GM12865 (cell line): ENCODE results near the gene PGGHG.
A peak's percentile ranks its signal among the peaks of the same experiment; 100 is the strongest.
"Not testable (repeated sequence)": the region's sequence is repeated elsewhere in the genome, so short reads cannot be mapped to it uniquely, and the experiment has no call there.

Experiments
- DNase-seq: peaks from one replicate; pipeline ENCODE4 v3.0.0; 2010; ENCODE audit warnings: low read depth
- H3K4me3 ChIP-seq: 2 replicates; pipeline ENCODE4 v1.5.1; 2011; ENCODE audit warnings: mild to moderate bottlenecking, low read depth, low read length, control low read depth
- CTCF ChIP-seq: IDR thresholded peaks from 2 replicates; pipeline ENCODE4 v1.5.1; 2011; ENCODE audit warnings: low read length, control low read depth, low read depth, inconsistent platforms; ENCODE audit not compliant: insufficient read depth; ENCODE audit errors: missing control alignments

The PGGHG gene

GRCh38 chr11:312092-312816, 23.3 kb downstream of the PGGHG start:
- no peak for TF ChIP-seq CTCF
- peak overlapping the region; percentile 74 for H3K4me3 ChIP-seq
- no peak for DNase-seq

DNA sequence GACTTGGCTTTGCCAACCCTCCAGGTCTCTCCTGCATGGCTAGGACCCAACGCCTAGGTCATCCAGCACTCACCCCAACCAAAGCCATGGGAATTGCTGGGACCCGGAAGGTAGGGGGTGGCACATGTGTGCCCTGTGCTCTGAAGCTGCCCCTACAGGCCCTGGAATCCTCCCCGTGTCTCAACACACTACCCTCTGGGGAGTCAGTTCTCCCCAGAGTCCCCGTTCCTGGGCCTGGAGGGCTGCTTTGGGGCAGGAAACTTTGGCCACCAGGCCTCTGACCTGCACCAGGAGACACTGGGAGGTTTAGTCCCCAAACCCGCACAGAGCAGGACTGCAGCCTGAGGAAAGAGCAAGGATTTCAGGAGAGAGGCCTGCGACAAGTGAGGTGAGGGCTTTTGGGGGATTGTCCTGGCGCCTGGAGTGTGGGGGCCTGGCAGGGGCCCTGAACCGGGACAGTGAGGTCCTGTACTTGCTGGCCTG, 24.4 kb downstream of the PGGHG start:
- H3K4me3 ChIP-seq: peak overlapping the region; percentile 74
- peak; percentile 54 for DNase-seq
- no peak for TF ChIP-seq CTCF

DNA sequence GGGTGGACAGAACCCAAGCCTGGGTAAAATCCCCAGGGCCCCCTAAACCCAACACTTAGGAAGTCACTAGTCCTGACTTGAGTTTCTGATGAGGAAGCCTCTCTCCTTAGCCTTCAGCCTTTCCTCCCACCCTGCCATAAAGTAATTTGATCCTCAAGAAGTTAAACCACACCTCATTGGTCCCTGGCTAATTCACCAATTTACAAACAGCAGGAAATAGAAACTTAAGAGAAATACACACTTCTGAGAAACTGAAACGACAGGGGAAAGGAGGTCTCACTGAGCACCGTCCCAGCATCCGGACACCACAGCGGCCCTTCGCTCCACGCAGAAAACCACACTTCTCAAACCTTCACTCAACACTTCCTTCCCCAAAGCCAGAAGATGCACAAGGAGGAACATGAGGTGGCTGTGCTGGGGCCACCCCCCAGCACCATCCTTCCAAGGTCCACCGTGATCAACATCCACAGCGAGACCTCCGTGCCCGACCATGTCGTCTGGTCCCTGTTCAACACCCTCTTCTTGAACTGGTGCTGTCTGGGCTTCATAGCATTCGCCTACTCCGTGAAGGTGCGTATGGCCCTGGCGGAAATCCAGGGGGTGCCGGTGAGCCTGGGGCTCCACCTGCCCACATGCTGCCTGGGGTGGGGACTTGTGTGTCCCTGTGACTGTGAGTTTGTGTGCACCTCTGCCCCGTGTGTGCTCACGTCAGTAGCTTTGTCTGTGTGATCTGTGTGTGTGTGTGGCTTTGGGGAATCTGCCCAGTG, 25.0 kb downstream of the PGGHG start, which contains the start of gene IFITM1:
Gene IFITM1 (plus strand): TSS at position 254 of the 767 bp plus-strand sequence. CDS start 131 bp downstream, at position 385.
- TF ChIP-seq CTCF: no peak
- H3K4me3 ChIP-seq: peak within 1 kb of the TSS; percentile 74
- peak; percentile 94 for DNase-seq

DNA sequence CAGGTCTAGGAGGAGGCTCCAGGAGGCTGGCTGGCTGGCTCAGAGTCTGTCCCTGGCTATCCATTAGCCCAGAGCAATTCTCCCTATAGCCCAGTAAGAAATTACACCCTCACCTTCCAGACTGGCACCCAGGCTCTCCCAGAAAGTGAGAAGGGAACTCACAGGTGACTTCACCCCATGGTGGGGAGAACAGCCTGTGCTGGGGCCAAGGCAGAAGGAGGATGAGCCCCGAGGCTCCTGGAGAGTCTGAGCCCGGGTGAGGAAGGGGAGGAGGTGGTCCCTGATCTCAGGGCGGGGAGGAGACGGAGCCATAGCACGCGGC, 25.6 kb downstream of the PGGHG start:
- not testable (repeated sequence) for DNase-seq
- peak overlapping the region; percentile 74 for H3K4me3 ChIP-seq

DNA sequence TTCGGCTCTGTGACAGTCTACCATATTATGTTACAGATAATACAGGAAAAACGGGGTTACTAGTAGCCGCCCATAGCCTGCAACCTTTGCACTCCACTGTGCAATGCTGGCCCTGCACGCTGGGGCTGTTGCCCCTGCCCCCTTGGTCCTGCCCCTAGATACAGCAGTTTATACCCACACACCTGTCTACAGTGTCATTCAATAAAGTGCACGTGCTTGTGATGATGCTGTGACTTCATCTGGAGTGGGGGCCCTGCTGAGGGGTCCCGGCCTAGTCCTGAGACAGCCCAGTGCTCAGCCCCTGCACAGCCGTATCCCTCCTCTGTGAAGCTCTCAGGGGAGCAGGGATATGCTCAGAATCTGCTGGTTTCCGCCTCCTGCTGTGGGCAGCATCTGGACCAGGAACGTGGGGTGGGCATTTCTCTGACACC, 26.1 kb downstream of the PGGHG start:
- H3K4me3 ChIP-seq: peak overlapping the region; percentile 74
- no peak for TF ChIP-seq CTCF
- no peak for DNase-seq

DNA sequence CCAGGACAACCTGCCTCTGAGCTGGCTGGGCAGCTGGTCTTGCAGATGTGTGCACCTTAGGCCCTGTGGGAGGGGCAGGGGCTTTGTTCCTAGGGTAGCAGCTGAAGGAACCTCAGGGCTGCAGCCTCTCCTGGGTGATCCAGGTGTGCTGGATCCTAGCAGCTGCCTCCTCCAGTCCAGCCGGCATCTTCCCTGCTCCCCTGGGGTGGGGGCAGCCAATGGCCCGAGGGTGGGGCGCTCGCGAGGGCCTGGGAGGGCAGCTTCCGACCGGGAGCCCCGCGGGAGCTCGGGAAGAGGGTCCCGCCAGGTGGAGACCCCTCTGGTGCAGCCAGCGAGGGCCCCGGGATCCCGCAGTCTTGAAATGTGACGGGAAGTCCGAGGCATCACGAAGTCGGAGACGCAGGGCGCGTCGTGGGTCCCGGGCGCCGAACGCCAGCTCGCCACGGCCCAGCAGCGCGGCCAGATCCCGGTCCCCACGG, 26.6 kb downstream of the PGGHG start:
- TF ChIP-seq CTCF: no peak
- DNase-seq: no peak
- H3K4me3 ChIP-seq: peak overlapping the region; percentile 74

DNA sequence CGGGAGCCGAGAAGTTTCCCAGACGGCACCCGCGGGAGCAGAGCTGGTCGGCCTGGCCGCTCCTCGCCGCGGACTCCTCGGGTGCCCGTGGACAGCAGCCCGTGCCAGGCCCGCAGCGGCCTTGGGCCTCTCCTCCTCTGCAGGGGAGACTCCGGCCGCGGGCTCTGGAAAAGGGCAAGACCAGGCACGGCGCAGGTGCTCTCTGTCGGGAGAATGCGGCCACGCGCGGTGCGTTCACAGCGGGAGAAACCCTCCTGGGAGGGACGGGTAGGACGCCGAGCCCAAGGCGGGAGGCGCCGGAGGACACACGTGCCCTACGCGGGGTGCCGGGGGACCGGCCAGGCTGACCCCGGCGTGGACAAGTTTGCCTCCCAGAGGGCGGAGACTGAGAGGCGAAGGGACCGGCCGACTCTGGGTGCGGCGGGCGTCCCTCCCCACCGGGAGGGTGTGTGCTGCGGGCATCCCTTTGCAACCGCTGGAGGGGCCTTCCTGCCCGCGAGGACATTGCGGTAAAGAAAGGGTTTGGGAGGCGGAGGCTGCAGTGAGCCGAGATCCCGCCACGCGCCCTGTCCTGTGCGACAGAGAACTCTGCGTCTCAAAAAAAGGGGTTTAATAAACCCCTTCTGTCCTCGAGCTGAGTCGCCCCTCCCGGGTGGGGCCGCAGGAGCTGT, 27.2 kb downstream of the PGGHG start:
- peak; percentile 10 for DNase-seq
- peak overlapping the region; percentile 74 for H3K4me3 ChIP-seq
- TF ChIP-seq CTCF: no peak
